GM18909 (cell line): Measurements from ENCODE around the gene CSAG3.
A peak's percentile ranks its signal among the peaks of the same experiment; 100 is the strongest.
"Not testable (repeated sequence)": the region's sequence is repeated elsewhere in the genome, so short reads cannot be mapped to it uniquely, and the experiment has no call there.

Source experiments
- ATAC-seq: cut with Tn5 transposase; IDR thresholded peaks from one replicate; pipeline ENCODE4 v1.9.1; 2021; ENCODE audit warnings: mild to moderate bottlenecking; ENCODE audit not compliant: unreplicated experiment, poor library complexity

Gene CSAG3

GRCh38 chrX:152758918-152759317, at the start of gene CSAG3:
Gene CSAG3 (plus strand): TSS chrX:152759218.
- not testable (repeated sequence) for ATAC-seq

- ATAC-seq = not testable (repeated sequence)
Observed at GRCh38 chrX:152713195-152713594, 45.8 kb upstream of the CSAG3 start.

GRCh38 chrX:152713815-152714787, 44.9 kb upstream of the CSAG3 start, which contains the start of gene MAGEA2B:
Gene MAGEA2B (plus strand): TSS chrX:152714628. CDS start chrX:152717107, 2,479 bp downstream.
- not testable (repeated sequence) for ATAC-seq

- ATAC-seq = no peak
Observed at GRCh38 chrX:152725409-152725808, 33.6 kb upstream of the CSAG3 start.

- no peak for ATAC-seq
Observed at GRCh38 chrX:152733261-152733975, 25.6 kb upstream of the CSAG3 start, which contains the start of the genes CSAG1 and MAGEA12. Gene CSAG1 (minus strand): TSS chrX:152733721. CDS start chrX:152732460, 1,261 bp downstream. Gene MAGEA12 (plus strand): TSS chrX:152733757. CDS start chrX:152736162, 2,405 bp downstream.

- ATAC-seq = not testable (repeated sequence)
Observed at GRCh38 chrX:152734143-152734858, 24.7 kb upstream of the CSAG3 start.

GRCh38 chrX:152735101-152735500, 23.9 kb upstream of the CSAG3 start:
- no peak for ATAC-seq

GRCh38 chrX:152735860-152736511, 23.0 kb upstream of the CSAG3 start:
- no peak for ATAC-seq

- not testable (repeated sequence) for ATAC-seq
Observed at GRCh38 chrX:152736528-152736927, 22.5 kb upstream of the CSAG3 start.

GRCh38 chrX:152738560-152738959, 20.5 kb upstream of the CSAG3 start:
- ATAC-seq = no peak

GRCh38 chrX:152753686-152754650, 5.0 kb upstream of the CSAG3 start, which contains the start of gene MAGEA2:
Gene MAGEA2 (minus strand): TSS chrX:152753842. CDS start chrX:152751363, 2,479 bp downstream.
- not testable (repeated sequence) for ATAC-seq

- not testable (repeated sequence) for ATAC-seq
Observed at GRCh38 chrX:152754871-152755270, 4.1 kb upstream of the CSAG3 start.

- ATAC-seq = not testable (repeated sequence)
Observed at GRCh38 chrX:152759544-152759943, 526 bp downstream of the CSAG3 start.

- ATAC-seq = not testable (repeated sequence)
Observed at GRCh38 chrX:152761582-152761981, 2.6 kb downstream of the CSAG3 start.

- not testable (repeated sequence) for ATAC-seq
Observed at GRCh38 chrX:152766562-152766961, 7.5 kb downstream of the CSAG3 start.

- ATAC-seq = not testable (repeated sequence)
Observed at GRCh38 chrX:152769549-152770289, 10.7 kb downstream of the CSAG3 start, which contains the start of gene MAGEA6. Gene MAGEA6 (minus strand): TSS chrX:152769689. CDS start chrX:152767650, 2,039 bp downstream.

GRCh38 chrX:152787062-152787461, 28.0 kb downstream of the CSAG3 start:
- peak; percentile 88 for ATAC-seq
